Transverse colon (tissue), 4 donors: ENCODE data around the gene C10orf88.
A peak's percentile ranks its signal among the peaks of the same experiment; 100 is the strongest.

ENCODE experiments used
- EP300 ChIP-seq: sonication (generic); formaldehyde crosslinking; IDR thresholded peaks from one replicate; pipeline ENCODE4 v1.6.1; 2017; ENCODE audit warnings: antibody characterized with exemption, low read depth
- POLR2A ChIP-seq: fragments of 450-650 bp; IDR thresholded peaks from one replicate; pipeline ENCODE4 v1.6.1; 2016; ENCODE audit warnings: antibody characterized with exemption, mild to moderate bottlenecking, moderate library complexity
- POLR2AphosphoS5 ChIP-seq, 3 donors: sonication (generic); formaldehyde crosslinking; IDR thresholded peaks; one replicate each; pipeline ENCODE4 v1.6.1; 2016; ENCODE audit warnings: antibody characterized with exemption in 3 of 3
- TF ChIP-seq, protein P1 (sequence below), 5 experiments: fragments of 200-600 bp in 3 of 5; fragments of 450-650 bp in 2 of 5; sonication (generic) in 3 of 5; IDR thresholded peaks; 1 replicate in 2 of 5; 2 replicates in 3 of 5; pipeline ENCODE4 v1.5.1; 2016 to 2017; ENCODE audit warnings: antibody characterized with exemption in 5 of 5, inconsistent platforms in 3 of 5, mild to moderate bottlenecking in 2 of 5, moderate library complexity in 1 of 5

DNA sequence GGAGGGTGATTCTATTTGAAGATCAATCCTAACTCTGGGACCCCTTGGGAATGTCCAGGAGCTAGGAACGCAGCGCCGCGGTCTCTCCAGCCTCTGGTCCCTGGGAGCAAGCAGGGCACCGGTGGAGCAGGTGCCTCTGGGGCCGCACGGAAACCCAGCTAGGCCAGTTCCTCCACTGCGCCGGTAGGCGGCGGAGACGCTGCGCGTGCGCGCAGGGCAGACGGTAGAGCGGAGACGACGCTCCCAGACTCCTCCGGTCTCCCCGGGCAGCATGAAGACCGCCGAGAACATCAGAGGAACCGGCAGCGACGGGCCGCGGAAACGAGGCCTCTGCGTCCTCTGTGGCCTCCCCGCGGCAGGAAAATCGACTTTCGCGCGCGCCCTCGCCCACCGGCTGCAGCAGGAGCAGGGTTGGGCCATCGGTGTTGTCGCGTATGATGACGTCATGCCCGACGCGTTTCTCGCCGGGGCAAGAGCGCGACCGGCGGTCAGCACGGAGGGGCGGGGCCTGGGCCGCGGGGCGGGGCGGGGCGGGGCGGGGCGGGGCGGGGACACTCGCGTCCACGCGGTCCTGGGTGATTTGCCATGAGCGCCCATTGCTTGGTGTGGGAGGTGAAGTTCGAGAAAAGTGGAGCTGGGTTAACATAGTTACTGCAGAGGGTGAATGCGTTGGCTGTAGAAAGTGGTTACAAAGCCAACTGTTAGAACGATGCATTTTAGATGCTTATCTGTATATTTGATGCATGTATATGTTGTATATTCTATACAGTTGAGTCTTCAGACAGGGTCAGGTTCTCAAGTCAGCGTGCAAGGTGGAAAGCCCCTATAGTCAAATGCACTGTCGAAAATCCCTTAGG, 26.4 kb upstream of the C10orf88 start, which contains the start of gene PSTK:
- TF ChIP-seq, protein P1, sequence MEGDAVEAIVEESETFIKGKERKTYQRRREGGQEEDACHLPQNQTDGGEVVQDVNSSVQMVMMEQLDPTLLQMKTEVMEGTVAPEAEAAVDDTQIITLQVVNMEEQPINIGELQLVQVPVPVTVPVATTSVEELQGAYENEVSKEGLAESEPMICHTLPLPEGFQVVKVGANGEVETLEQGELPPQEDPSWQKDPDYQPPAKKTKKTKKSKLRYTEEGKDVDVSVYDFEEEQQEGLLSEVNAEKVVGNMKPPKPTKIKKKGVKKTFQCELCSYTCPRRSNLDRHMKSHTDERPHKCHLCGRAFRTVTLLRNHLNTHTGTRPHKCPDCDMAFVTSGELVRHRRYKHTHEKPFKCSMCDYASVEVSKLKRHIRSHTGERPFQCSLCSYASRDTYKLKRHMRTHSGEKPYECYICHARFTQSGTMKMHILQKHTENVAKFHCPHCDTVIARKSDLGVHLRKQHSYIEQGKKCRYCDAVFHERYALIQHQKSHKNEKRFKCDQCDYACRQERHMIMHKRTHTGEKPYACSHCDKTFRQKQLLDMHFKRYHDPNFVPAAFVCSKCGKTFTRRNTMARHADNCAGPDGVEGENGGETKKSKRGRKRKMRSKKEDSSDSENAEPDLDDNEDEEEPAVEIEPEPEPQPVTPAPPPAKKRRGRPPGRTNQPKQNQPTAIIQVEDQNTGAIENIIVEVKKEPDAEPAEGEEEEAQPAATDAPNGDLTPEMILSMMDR (IDR thresholded peaks at IDR 0.05), result peak; percentile 96 to 100 (median 99)
- TF ChIP-seq POLR2A (peak; percentile 78), POLR2AphosphoS5 (IDR thresholded peaks at IDR 0.05) (peak in 1 of 3 donors; percentile 83), EP300 (no peak)
